GM12878 (cell line): Measurements from ENCODE around the gene PTTG1. TPM values are rescaled to one million over a fixed set of nuclear protein-coding genes. Genes with fewer than 3 reads are reported as not detected.

Source experiments
- ATAC-seq: fragments of 200-7000 bp; cut with Tn5 transposase; 3 replicates; pipeline ENCODE4 v1.9.1; 2020; ENCODE audit warnings: mild to moderate bottlenecking, moderate library complexity
- BruUV-seq: library from RNA; stranded (reverse); fragments of 400-500 nt; replicated peaks from 2 replicates; lab custom pipeline; 2021; lab: Mats Ljungman, UMichigan
- CTCF ChIA-PET: fragments of 300-600 bp; sonication (Branson Sonifier 250); formaldehyde crosslinking; extraction: SDS; loops from one replicate; lab custom pipeline; 2021; ENCODE audit warnings: inconsistent platforms; lab: Yijun Ruan, JAX
- POLR2A ChIA-PET: fragments of 350-600 bp; formaldehyde crosslinking; extraction: SDS; loops from one replicate; lab custom pipeline; 2021; ENCODE audit warnings: inconsistent platforms; lab: Charles Lee
- RAD21 ChIA-PET: fragments of 300-600 bp; sonication (Branson Sonifier 250); formaldehyde crosslinking; loops from one replicate; lab custom pipeline; 2023; ENCODE audit warnings: antibody characterized with exemption; ENCODE audit not compliant: unreplicated experiment; lab: Charles Lee
- SMC1A ChIA-PET: fragments of 300-600 bp; sonication (Branson Sonifier 250); formaldehyde crosslinking; loops from one replicate; lab custom pipeline; 2023; ENCODE audit not compliant: unreplicated experiment, uncharacterized antibody; lab: Charles Lee
- DNase-seq: peaks from one replicate; pipeline ENCODE4 v3.0.0-alpha.2; 2011; ENCODE audit warnings: low read depth, low spot score
- FAIRE-seq: peaks from 3 replicates; lab custom pipeline; 2011; peaks lifted over from hg19 to GRCh38; lab: Jason Lieb, UNC
- H2AFZ ChIP-seq: 2 replicates; pipeline ENCODE4 v1.6.0; 2011; ENCODE audit warnings: low read depth, low read length, control low read depth; ENCODE audit not compliant: control insufficient read depth
- H3K27ac ChIP-seq: 2 replicates; pipeline ENCODE4 v1.5.1; 2011; ENCODE audit warnings: control low read depth; ENCODE audit not compliant: control insufficient read depth, insufficient read depth
- H3K27me3 ChIP-seq, 2 experiments: replicated peaks in 1 of 2; 2 replicates each; pipeline versions ENCODE4 v1.6.0 to v1.6.1; 2011; ENCODE audit warnings: low read length in 1 of 2; ENCODE audit not compliant: control insufficient read depth in 2 of 2, insufficient read depth in 2 of 2
- H3K36me3 ChIP-seq, 2 experiments: 2 replicates each; pipeline ENCODE4 v1.5.1; 2011; ENCODE audit warnings: low read length in 1 of 2; ENCODE audit not compliant: control insufficient read depth in 2 of 2, insufficient read depth in 2 of 2
- H3K4me1 ChIP-seq: 2 replicates; pipeline ENCODE4 v1.6.1; 2011; ENCODE audit warnings: mild to moderate bottlenecking, low read length, moderate library complexity, mixed read lengths; ENCODE audit not compliant: control insufficient read depth, insufficient read depth
- H3K4me2 ChIP-seq: 2 replicates; pipeline ENCODE4 v1.6.0; 2011; ENCODE audit warnings: control low read depth; ENCODE audit not compliant: control insufficient read depth, insufficient read depth
- H3K4me3 ChIP-seq: fragments of 200-600 bp; sonication (generic); 2 replicates; pipeline ENCODE4 v1.5.1; 2016
- H3K79me2 ChIP-seq: 2 replicates; pipeline ENCODE4 v1.6.0; 2011; ENCODE audit warnings: low read length; ENCODE audit not compliant: control insufficient read depth, insufficient read depth
- H3K9ac ChIP-seq: 2 replicates; pipeline ENCODE4 v1.8.0; 2011; ENCODE audit warnings: low read length, control low read depth, mixed read lengths; ENCODE audit not compliant: control insufficient read depth, insufficient read depth
- H3K9me3 ChIP-seq: replicated peaks from 3 replicates; pipeline ENCODE4 v1.5.1; 2011; ENCODE audit warnings: mild to moderate bottlenecking, low read length; ENCODE audit not compliant: control insufficient read depth, insufficient read depth
- H4K20me1 ChIP-seq: 2 replicates; pipeline ENCODE4 v1.6.0; 2011; ENCODE audit not compliant: control insufficient read depth, insufficient read depth
- DPF2 ChIP-seq: fragments of 450-650 bp; IDR thresholded peaks from 2 replicates; pipeline ENCODE4 v1.6.1; 2017; ENCODE audit warnings: mild to moderate bottlenecking
- EP300 ChIP-seq, 2 experiments: fragments of 150-350 bp in 1 of 2; IDR thresholded peaks; 2 replicates each; pipeline ENCODE4 v1.6.1; 2011 to 2012; ENCODE audit warnings: low read depth in 2 of 2, low read length in 2 of 2, borderline replicate concordance in 1 of 2, improper control_type of control experiment in 1 of 2, inconsistent platforms in 1 of 2; ENCODE audit not compliant: control insufficient read depth in 1 of 2
- IRF3 ChIP-seq: fragments of 450-650 bp; IDR thresholded peaks from 2 replicates; pipeline ENCODE4 v1.6.1; 2014; ENCODE audit warnings: mild to moderate bottlenecking
- IRF4 ChIP-seq: IDR thresholded peaks from 2 replicates; pipeline ENCODE4 v1.6.1; 2011; ENCODE audit warnings: low read depth, low read length
- JUNB ChIP-seq: IDR thresholded peaks from 2 replicates; pipeline ENCODE4 v1.6.1; 2016; ENCODE audit warnings: antibody characterized with exemption, mild to moderate bottlenecking
- MEF2A ChIP-seq: IDR thresholded peaks from 2 replicates; pipeline ENCODE4 v1.6.1; 2011; ENCODE audit warnings: low read depth, mild to moderate bottlenecking, low read length, moderate library complexity; ENCODE audit not compliant: insufficient read depth
- MEF2B ChIP-seq: fragments of 450-650 bp; IDR thresholded peaks from 2 replicates; pipeline ENCODE4 v1.6.1; 2018; ENCODE audit warnings: mild to moderate bottlenecking, moderate library complexity; ENCODE audit not compliant: partially characterized antibody, poor library complexity, severe bottlenecking
- MTA2 ChIP-seq: fragments of 450-650 bp; IDR thresholded peaks from 2 replicates; pipeline ENCODE4 v1.6.1; 2016; ENCODE audit warnings: low read depth, mild to moderate bottlenecking, moderate library complexity
- MTA3 ChIP-seq: IDR thresholded peaks from 2 replicates; pipeline ENCODE4 v1.6.1; 2012; ENCODE audit warnings: low read length, inconsistent platforms, borderline replicate concordance
- NFIC ChIP-seq: IDR thresholded peaks from 2 replicates; pipeline ENCODE4 v1.6.1; 2012; ENCODE audit warnings: low read depth, mild to moderate bottlenecking, inconsistent platforms, low read length, moderate library complexity
- RBBP5 ChIP-seq: fragments of 200-600 bp; sonication (generic); conservative IDR thresholded peaks from 2 replicates; pipeline ENCODE4 v1.6.1; 2016
- RUNX3 ChIP-seq: IDR thresholded peaks from 2 replicates; pipeline ENCODE4 v1.6.1; 2012; ENCODE audit warnings: low read length, inconsistent platforms
- STAT3 ChIP-seq: IDR thresholded peaks from 2 replicates; pipeline ENCODE4 v1.6.1; 2011; ENCODE audit warnings: low read depth, low read length, improper control_type of control experiment
- YY1 ChIP-seq: IDR thresholded peaks from 2 replicates; pipeline ENCODE4 v1.6.1; 2011; ENCODE audit warnings: low read depth, mild to moderate bottlenecking, low read length
- ZNF384 ChIP-seq: IDR thresholded peaks from 2 replicates; pipeline ENCODE4 v1.6.1; 2012; ENCODE audit warnings: low read depth, mild to moderate bottlenecking, low read length, improper control_type of control experiment, borderline replicate concordance
- WGBS: methylation state at CpG from one replicate; pipeline ENCODE4 v1.1.6; 2016; ENCODE audit warnings: low lambda C conversion rate; ENCODE audit not compliant: insufficient replicate concordance, insufficient coverage; ENCODE audit errors: missing lambda C conversion rate; 5-methylcytosine and 5-hydroxymethylcytosine counted together
- in situ Hi-C: fragments of 300-500 bp; cut with MboI; formaldehyde crosslinking; loops from 9 replicates; pipeline ENCODE4 v1.14.3; 2018; ENCODE audit warnings: mixed read lengths
- intact Hi-C: fragments of 100-400 bp; cut with micrococcal nuclease; formaldehyde crosslinking; loops from one replicate; pipeline ENCODE4 v1.14.2; 2022; ENCODE audit not compliant: unreplicated experiment
- polyA plus RNA-seq, 11 experiments: library from polyadenylated mRNA; depleted of rRNA in 4 of 11; unstranded in 6 of 11; stranded (reverse) in 5 of 11; fragments of >200 nt; fragmentation: Nextera tagmentation in 4 of 11; fragmentation: Illumina TruSeq in 1 of 11; extraction: Ambion mirVana in 4 of 11; extraction: Trizol in 1 of 11; gene quantifications; 1 replicate in 1 of 11; 2 replicates in 10 of 11; pipeline versions ENCODE4 v1.2.1 to v1.2.3, GENCODE V29; 2011 to 2016; ENCODE audit warnings: inconsistent platforms in 2 of 11, missing spikeins in 2 of 11, low read depth in 1 of 11
- total RNA-seq, 4 experiments: library from RNA; depleted of rRNA in 3 of 4; stranded (reverse); fragments of >200 nt in 3 of 4; fragmentation: Illumina TruSeq in 1 of 4; extraction: Trizol in 1 of 4; gene quantifications; 2 replicates each; pipeline versions ENCODE4 v1.2.1 to v1.2.3, GENCODE V29; 2013 to 2021

Gene PTTG1
- total and polyA plus RNA-seq, 10 of the 15 experiments (the other 5 are each of a cell fraction or from before 2014, with no cell fraction given) = 154 to 1,033 (median 377) TPM

GRCh38 chr5:160449458-160449857, 27.8 kb downstream of the PTTG1 start:
- TF ChIP-seq MEF2B (peak; percentile 68), DPF2 (no peak), ZNF384 (0 out of 2 replicates have a peak, but pooled peaks have one; percentile 16)
- Histone ChIP-seq H3K36me3 (no peaks in the 10 kb centered on the region), H3K4me1 (peaks cover 51% of the 10 kb centered on the region), H3K27ac (no peak overlapping the region), H4K20me1 (no peaks in the 10 kb centered on the region), H3K4me2 (no peak overlapping the region), H3K27me3 (no peaks in the 10 kb centered on the region), H2AFZ (no peak overlapping the region), H3K4me3 (no peak overlapping the region), H3K9me3 (peaks cover 8% of the 10 kb centered on the region), H3K9ac (no peak overlapping the region), H3K79me2 (peaks cover 2% of the 10 kb centered on the region)
- CTCF ChIA-PET = interaction anchor here (1.1 to 1.5 kb wide), 3 partner anchors 9 to 10 kb away, joined by 4 to 6 read pairs (median 4); no protein-coding TSS in a partner anchor
- ATAC-seq = no peak
- intact Hi-C loops (no loop called here), in situ Hi-C loops (no loop called here)
- BruUV-seq = no TSS peak
- SMC1A ChIA-PET = interaction anchor here (0.7 to 4.9 kb wide), 5 partner anchors 9 to 30 kb away, joined by 3 to 81 read pairs (median 3); partner anchors contain the start of gene SLU7
- FAIRE-seq = no peak
- no peak for DNase-seq
- RAD21 ChIA-PET = interaction anchor here (1.1 to 5.1 kb wide), 6 partner anchors 9 to 28 kb away, joined by 3 to 67 read pairs (median 8); no protein-coding TSS in a partner anchor
- POLR2A ChIA-PET = interaction anchor here (0.8 to 3.7 kb wide), 5 partner anchors 10 to 18 kb away, joined by 3 to 34 read pairs (median 7); no protein-coding TSS in a partner anchor
- 93% methylated on average over 3 of the region's 3 CpGs for WGBS

GRCh38 chr5:160450164-160450932, 28.7 kb downstream of the PTTG1 start:
- Histone ChIP-seq H4K20me1 (no peaks in the 10 kb centered on the region), H2AFZ (peak overlapping the region; percentile 16), H3K4me2 (peak overlapping the region; percentile 57), H3K27ac (peak overlapping the region; percentile 70), H3K36me3 (no peaks in the 10 kb centered on the region), H3K79me2 (peaks cover under 1% of the 10 kb centered on the region), H3K9me3 (peaks cover 8% of the 10 kb centered on the region; the same call in 2 of the 3 replicates), H3K4me3 (no peak overlapping the region), H3K9ac (peak overlapping the region; percentile 10), H3K4me1 (peaks cover 44% of the 10 kb centered on the region), H3K27me3 (no peaks in the 10 kb centered on the region)
- no peak for DNase-seq
- 35% methylated on average over 9 of the region's 9 CpGs for WGBS
- in situ Hi-C loops (no loop called here), intact Hi-C loops (no loop called here)
- ChIA-PET SMC1A (interaction anchor here (0.9 to 1.0 kb wide), 4 partner anchors 9 to 27 kb away, joined by 3 to 4 read pairs (median 3); no protein-coding TSS in a partner anchor), RAD21 (interaction anchor here (0.8 to 1.0 kb wide), 2 partner anchors 8 to 17 kb away, joined by 5 to 7 read pairs; no protein-coding TSS in a partner anchor), CTCF (interaction anchor here (1.0 kb wide), 2 partner anchors 9 to 11 kb away, joined by 3 to 5 read pairs; no protein-coding TSS in a partner anchor), POLR2A (interaction anchor here (0.6 to 1.0 kb wide), 2 partner anchors 8 to 17 kb away, joined by 5 to 7 read pairs; no protein-coding TSS in a partner anchor)
- FAIRE-seq = peak; percentile 31
- peak; percentile 67 for ATAC-seq
- BruUV-seq = TSS peak; percentile 97
- 0 out of 2 replicates have a peak, but pooled peaks have one; percentile 37 for TF ChIP-seq MTA2
- 0 out of 2 replicates have a peak, but pooled peaks have one; percentile 63 for TF ChIP-seq MEF2A
- TF ChIP-seq EP300 (IDR thresholded peaks at IDR 0.05; ENCODE audit: borderline replicate concordance in 1 of 2, control insufficient read depth in 1 of 2, low read depth in 2 of 2, low read length in 2 of 2) = peak in 1 of 2 experiments; percentile 68; a peak in 3 of 4 replicates
- peak; percentile 76 for TF ChIP-seq YY1
- 0 out of 2 replicates have a peak, but pooled peaks have one; percentile 53 for TF ChIP-seq STAT3
- TF ChIP-seq RUNX3 = peak; percentile 53
- TF ChIP-seq IRF4 = peak; percentile 45; the same call in 1 of the 2 replicates
- TF ChIP-seq IRF3 = no peak
- TF ChIP-seq NFIC = peak; percentile 66
- no peak for TF ChIP-seq RBBP5
- TF ChIP-seq MTA3 = 0 out of 2 replicates have a peak, but pooled peaks have one; percentile 25
- TF ChIP-seq JUNB = peak; percentile 23; the same call in 1 of the 2 replicates
